ENCODE data around the gene DNAJB6. TPM values are rescaled to one million over a fixed set of nuclear protein-coding genes. Genes with fewer than 3 reads are reported as not detected.

Gene DNAJB6
- total and polyA plus RNA-seq, 5 donors from 2014 or later = 115 to 250 (median 121) TPM

Other genes with a start within 250 kb of the DNAJB6 start
- 60.3 TPM for gene UBE3C, start 198.1 kb upstream of the DNAJB6 start, total RNA-seq
- 10 to 100 TPM; 25.2 to 30.1 (median 29.0) TPM for gene UBE3C, start 198.1 kb upstream of the DNAJB6 start, polyA plus RNA-seq